ENCODE results near the gene CDC40.
"Not testable (repeated sequence)": the region's sequence is repeated elsewhere in the genome, so short reads cannot be mapped to it uniquely, and the experiment has no call there.

CDC40 gene

DNA sequence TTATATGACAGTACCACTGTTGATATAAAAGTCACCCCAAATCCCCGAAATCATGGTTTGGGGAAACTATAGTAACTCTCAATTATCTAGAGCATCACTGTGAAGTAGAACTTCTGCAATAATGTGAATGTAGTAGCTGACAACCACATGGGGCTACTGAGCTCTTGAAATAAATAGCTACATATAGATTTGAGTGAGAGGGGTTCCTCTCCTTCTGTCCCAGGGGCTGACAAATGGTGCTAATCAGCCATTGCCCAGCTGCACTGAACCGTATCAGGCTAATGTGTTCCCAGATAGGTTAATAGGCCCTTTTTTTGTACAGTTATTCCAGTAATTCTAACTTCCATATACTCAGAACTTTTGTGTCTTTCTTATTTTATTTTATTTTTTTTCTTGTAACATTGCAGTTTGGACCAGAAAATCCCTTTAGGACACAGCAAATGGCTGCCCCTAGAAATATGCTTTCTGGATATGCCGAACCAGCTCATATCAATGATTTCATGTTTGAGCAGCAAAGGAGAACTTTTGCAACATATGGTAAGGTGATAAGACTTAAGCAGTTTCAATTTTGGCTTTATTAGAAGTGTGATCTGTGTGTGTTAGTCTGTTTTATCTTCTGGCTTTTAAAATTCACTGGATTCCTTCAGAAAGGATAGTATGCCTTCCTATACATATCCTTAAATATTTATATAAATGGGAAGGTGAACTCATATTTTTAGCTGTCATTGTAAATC is 21.1 kb downstream of the CDC40 start:
- DNase-seq, result no peak

GRCh38 chr6:110207652-110208051 is 27.4 kb downstream of the CDC40 start:
- DNase-seq, result no peak

DNA sequence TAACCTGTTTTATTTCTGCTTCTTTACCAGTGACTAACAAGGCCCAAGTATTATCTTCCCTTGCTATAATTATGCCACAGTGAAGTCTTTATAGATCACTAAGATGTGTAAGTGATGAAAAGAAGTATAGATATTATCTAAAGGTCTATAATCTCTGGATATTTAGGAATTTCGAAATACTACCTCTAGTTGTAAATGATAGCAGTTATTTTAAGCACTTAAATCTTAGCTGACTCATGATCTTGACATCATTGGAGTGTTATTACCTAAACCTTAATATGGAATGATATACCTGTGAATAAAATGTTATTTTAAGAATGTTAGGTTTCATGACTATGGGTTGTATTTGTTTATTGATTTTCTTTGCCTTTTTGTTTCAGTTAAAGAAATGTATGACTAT is 31.5 kb downstream of the CDC40 start:
- DNase-seq, result no peak

- no peak for DNase-seq
These were observed 34.1 kb downstream of the CDC40 start for GRCh38 chr6:110214338-110214737.

- DNase-seq, result no peak
These were observed 35.9 kb downstream of the CDC40 start for GRCh38 chr6:110216140-110216539.

- DNase-seq, result peak; percentile 17 to 19
These were observed 37.0 kb downstream of the CDC40 start for GRCh38 chr6:110217266-110217665.

DNA sequence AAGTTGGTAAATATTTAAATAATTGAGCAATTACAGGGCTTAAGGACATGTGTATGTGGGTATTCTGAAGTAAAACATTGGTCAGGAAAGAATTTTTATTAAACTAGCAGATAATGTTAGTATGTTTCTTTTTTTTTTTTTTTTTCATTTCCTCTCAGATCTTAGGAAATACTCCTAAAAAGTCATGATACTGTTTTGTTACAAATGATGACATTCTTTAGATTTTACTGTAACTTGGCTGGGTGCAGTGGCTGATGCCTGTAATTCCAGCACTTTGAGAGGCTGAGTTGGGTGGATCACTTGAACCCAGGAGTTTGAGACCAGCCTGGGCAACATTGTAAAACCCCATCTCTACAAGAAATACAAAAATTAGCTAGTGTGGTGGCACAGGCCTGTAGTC is 41.5 kb downstream of the CDC40 start:
- no peak for DNase-seq

GRCh38 chr6:110226261-110226660 is 46.0 kb downstream of the CDC40 start:
- no peak for DNase-seq

GRCh38 chr6:110232450-110232849 is 52.2 kb downstream of the CDC40 start:
- DNase-seq, result no peak

- DNase-seq, result no peak
These were observed 53.6 kb downstream of the CDC40 start for GRCh38 chr6:110233770-110234374.

- not testable (repeated sequence) for DNase-seq
These were observed 55.8 kb downstream of the CDC40 start for GRCh38 chr6:110236007-110236406.

DNA sequence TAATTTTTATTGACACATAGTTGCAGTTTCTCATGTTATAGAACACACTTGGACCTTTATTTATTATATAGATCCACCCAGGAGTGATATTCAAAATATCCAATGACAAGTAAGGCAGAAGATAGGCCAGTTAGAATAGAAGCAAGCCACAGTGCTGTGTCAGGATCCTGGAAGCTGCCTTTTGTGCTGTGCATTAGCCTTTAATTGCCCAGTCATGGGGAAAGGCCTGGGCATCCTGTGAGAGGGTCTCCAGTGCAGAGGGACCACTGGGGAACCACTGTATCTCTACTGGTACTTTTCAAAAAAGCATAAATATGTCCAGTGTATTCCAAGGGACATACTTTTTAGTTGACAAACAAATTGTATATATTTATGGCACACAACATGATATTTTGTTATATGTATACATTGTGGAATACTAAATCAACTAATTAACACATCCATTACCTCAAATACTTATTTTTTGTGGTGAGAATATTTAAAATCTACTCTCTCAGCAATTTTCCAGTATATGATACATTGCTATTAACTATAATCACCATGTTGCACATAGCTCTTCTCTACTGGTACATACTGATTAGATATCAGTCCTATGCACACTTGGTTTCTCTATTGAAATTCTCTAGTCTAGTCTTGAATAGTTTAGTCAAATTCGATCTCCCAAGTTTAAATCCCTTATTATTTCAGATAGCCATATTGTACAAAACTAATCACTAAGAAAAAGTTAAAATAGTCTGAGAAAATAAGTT is 59.5 kb downstream of the CDC40 start:
- no peak for DNase-seq

- not testable (repeated sequence) for DNase-seq
These were observed 64.4 kb downstream of the CDC40 start for GRCh38 chr6:110244621-110245020.

GRCh38 chr6:110246378-110246777 is 66.2 kb downstream of the CDC40 start:
- no peak for DNase-seq

GRCh38 chr6:110246900-110247546 is 66.8 kb downstream of the CDC40 start:
- no peak for DNase-seq

DNA sequence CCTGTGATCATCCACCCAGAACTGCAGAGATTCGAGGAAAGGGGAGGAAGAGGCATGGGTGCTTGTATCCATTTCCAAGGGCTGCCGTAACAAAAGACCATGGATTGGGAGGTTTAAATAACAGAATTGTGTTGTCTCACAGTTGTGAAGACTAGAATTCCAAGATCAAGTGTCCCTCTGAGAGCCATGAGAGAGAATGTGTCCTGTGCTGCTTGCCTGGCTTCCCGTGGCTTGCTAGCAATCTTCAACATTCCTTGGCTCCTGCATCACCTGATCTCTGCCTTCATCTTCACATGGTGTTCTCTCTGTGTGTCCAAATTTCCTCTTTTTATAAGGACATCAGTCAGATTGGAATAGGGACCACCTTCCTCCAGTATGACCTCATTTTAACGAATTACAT is 69.8 kb downstream of the CDC40 start:
- DNase-seq, result no peak

GRCh38 chr6:110250838-110251237 is 70.6 kb downstream of the CDC40 start:
- DNase-seq, result no peak

GRCh38 chr6:110255211-110255750 is 75.1 kb downstream of the CDC40 start:
- DNase-seq, result peak in 1 of 2 donors; percentile 37

DNA sequence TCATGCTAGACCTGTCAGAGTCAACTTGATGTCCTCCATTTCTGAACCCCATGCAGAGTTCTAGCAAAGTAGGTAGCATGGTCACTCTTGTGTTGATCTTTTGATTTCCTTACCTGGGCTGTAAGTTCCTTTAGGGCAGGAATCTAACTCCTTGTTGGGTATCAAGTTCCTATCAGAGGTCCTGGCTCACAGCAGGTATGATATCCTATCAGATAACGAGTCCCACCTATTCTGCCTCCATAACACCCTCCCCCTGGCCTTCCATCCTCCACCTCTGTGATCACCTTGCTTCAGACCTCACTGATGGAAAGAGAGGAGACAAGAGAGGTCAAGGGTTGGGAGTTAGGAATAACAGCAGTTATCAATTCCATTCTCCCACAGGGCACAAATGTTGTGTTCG is 76.1 kb downstream of the CDC40 start:
- DNase-seq, result no peak

- no peak for DNase-seq
These were observed 85.0 kb downstream of the CDC40 start for GRCh38 chr6:110265273-110265672.

DNA sequence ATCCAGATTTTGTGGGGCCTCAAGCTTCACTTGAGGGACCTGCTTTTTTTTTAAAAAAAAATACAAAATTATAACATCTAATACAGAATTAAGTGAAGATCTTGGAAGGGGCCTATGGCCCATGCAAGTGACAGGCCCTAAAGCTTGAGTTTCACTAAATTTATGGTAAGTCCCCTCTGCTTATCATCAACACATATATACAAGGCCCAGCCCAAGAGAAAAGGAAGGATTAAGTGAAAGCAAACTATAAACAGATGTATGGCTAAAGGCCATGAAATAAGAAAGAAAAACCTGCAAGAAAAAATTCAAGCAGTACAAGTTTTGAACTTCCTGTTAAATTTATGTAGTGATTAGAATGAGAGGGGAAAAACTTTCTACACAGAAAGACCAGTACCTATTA is 86.8 kb downstream of the CDC40 start:
- DNase-seq, result no peak

DNA sequence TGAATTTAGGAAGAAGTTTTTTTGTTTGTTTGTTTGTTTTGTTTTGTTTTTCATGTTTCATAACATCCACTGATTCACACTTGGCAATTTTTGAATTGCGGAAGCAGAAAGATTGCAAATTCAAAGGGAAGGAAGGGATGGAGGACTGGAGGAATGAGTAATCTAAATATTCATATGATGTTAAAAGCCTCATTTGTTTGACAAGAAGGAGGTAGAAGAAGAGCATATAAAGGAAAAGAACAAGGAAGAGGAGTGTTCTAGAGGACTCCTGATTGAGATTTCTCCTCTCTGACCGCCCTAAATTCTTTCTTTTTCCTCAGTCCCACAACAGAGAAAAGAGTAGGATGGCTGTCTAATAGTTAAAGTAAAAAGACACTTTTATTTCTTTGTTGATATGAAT is 89.4 kb downstream of the CDC40 start:
- no peak for DNase-seq

GRCh38 chr6:110270165-110270564 is 89.9 kb downstream of the CDC40 start:
- no peak for DNase-seq

All from inflammatory macrophage (primary cell).